NCI-H2227 (cell line): ENCODE data around the gene IGF1.

Experiments used
- DNase-seq: peaks from one replicate; lab custom pipeline; 2025; ENCODE audit not compliant: unreplicated experiment; lab: John Stamatoyannopoulos, UW

Gene IGF1

DNA sequence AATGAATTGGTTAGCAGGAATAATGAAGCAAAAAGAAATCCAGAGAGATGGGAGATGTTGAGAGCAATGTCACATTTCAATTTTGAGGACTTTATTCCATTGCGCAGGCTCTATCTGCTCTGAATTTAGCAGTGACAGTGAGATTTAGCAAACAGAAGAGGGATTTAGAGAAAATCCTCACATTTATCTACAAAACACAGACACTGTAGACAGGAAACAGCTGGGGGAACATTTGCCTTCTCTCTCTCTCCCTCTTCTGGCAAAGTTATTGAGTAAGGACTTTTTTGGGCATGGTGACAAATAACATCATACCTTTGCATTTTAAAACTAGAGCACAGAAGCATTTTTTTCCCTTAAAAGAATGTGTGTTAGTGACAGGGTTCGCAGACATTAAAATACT is at the start of gene IGF1:
Gene IGF1 (minus strand): TSS at position 158 of the 400 bp plus-strand sequence. CDS start 182 bp downstream, outside the sequence.
- no peak for DNase-seq

GRCh38 chr12:102528111-102528510 is 47.7 kb upstream of the IGF1 start:
- no peak for DNase-seq

- no peak for DNase-seq
Measured at GRCh38 chr12:102527171-102527720, 46.9 kb upstream of the IGF1 start.

DNA sequence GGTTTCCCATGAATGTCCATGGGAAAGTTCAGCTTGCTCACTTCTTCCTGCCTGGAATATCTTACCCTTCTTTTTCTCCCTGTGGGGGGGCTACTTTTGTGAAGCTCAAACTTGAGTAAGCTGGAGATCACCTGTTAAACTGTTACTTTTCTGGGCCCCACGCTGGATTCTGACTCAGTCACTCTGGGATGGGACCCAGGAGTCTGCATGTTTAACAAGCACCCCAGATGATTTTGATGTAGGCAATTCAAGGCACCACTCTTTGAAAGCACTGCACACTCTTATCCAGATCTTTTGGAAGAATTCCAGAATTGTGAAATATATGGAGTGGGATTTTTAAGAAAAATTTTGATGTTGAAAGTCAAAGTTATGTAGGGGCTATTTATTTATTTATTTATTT is 46.3 kb upstream of the IGF1 start:
- DNase-seq: no peak

- peak; percentile 74 for DNase-seq
Measured at GRCh38 chr12:102522768-102523167, 42.4 kb upstream of the IGF1 start.

- peak; percentile 23 for DNase-seq
Measured at GRCh38 chr12:102521662-102522277, 41.4 kb upstream of the IGF1 start.

DNA sequence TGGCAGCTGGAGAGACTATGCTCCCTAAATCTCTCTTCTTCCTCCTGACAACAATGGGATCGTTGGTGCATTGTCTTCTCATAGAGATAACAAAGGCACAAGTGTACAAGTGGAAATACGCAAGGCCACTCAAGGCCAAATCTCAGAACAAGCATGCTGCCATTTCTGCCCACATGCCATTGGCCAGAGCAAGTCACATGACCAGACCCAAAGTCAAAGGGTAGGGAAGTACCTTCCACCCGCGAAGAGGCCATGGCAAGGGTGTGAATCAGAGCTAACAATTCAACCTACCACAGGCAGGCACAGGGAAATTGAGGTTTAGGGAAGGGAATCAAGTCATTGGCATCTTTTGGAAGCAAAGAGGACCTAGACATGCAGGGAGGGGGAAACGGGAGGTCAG is 38.5 kb upstream of the IGF1 start:
- no peak for DNase-seq

GRCh38 chr12:102514696-102515095 is 34.3 kb upstream of the IGF1 start:
- no peak for DNase-seq

DNA sequence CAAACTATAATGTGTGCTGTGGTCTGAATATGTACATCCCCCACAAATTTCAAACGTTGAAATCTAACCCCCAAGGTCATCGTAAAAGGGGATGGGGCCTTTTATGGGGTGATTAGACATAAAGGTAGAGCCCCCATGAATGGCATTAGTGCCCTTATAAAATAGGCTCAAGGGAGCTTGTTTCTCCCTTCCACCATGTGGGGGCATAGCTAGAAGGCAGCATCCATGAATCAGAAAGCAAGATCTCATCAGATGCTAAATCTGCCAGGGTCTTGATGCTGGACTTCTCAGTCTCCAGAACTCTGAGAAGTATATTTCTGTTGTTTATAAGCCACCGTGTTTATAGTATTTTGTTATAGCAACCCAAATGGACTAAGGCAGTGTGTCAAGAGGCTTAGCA is 33.4 kb upstream of the IGF1 start:
- DNase-seq: no peak

DNA sequence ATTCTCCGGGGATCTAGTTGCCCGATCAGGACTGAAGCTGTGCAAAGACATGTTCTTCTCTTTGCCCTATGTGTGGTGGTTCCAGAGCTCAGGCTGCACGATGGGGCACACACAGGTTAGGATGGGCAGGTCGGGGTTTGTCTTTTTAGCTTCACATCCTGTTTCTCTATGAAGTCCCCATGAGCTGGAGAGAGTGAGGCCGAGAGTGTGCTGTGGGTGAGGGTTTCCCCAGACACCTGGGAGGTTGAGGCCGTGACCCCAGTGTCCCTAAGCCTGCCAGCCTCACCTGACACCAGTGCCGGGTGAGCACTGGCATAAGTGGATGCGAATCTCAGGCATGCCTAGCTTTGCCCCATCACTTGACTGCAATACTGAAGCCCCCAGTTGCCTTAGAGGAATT is 32.9 kb upstream of the IGF1 start:
- no peak for DNase-seq

DNA sequence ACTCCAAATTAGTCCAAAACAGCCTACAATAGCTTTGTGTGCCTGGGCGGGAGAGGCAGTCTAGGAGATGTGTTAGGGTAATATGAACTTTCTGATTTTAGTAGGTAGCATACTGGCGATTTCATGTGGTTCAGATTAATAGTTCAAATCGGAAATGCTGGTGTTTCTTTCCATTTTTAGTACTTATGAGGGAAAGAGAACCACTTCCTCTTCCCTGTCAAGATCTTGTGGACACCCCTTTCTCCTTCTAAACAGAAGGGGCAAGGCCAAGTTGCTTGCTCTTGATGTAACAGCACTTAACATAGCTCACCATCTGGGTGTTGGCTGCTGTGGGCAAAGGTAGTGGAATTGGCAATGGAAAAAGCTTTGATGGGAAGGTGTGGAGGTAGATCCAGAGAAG is 32.2 kb upstream of the IGF1 start:
- no peak for DNase-seq

DNA sequence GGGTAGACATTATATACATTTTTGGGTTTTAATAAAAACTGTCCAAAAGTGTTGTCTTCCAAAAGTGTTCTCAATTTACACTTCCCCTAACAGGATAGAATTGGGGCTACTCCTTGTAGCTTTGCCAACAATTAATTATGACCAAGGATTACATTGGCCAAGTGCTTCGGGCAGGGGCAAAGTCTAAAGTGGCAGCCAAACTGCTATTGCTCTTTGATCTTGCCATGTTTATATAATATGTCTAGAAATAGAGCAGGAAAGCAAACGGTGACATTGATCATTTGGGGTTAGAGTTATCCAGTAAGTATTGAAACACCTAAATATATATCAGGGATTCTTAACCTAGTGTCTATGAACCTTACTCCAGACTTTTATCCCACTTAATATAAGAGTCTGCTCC is 31.2 kb upstream of the IGF1 start:
- DNase-seq: no peak

DNA sequence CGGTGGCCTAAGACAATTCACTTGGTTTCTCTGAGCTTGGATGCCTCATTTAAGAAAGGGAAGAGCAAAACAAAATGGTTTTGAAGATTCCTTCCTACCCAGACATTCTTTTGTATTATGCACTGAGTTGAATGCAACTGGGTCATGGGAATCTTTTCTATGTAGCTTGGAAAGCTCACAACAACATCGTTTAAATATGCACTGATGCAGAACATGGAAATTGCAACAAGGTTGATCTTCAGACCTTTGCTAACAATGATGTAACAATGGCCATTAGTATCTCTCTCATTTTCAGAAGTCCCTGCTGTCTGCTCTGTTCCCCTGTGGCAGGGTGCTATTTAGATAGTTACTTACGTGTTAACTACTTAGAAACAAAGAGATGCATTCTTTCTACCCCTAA is 30.1 kb upstream of the IGF1 start:
- DNase-seq: no peak

DNA sequence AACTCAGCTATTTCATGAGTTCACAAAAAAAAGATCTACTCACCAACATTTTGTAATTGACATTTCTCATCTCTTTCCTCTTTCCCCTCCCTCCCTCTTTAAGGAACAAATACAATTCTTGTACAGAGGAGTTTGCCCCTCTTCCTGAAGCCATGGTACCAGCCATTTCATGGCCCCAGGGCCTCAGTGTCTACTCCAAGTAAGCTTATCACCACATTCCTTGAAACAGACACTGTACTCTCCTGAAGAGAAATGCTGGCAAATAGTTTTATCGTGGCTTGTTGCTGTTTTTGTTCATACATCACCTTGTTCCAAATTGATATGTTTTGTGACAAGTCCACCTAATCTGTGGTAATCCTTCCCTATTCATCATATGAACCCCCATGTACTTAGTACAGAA is 29.7 kb upstream of the IGF1 start:
- no peak for DNase-seq

GRCh38 chr12:102509123-102509626 is 28.8 kb upstream of the IGF1 start:
- DNase-seq: no peak

- no peak for DNase-seq
Measured at GRCh38 chr12:102508052-102508451, 27.7 kb upstream of the IGF1 start.

DNA sequence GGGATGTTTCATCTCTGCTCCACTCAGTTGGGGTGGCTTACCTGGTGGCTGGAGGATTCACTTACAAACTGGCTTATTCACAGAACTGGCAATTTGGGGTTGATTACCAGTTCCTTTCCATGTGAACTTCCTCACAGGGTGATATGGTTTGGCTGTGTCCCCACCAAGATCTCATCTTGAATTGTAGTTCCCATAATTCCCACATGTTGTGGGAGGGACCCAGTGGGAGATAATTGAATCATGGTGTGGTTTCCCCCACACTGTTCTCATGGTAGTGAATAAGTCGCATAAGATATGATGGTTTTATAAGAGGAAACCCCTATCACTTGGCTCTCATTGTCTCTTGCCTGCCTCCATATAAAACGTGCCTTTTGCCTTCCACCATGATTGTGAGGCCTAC is 26.9 kb upstream of the IGF1 start:
- no peak for DNase-seq

GRCh38 chr12:102504871-102505270 is 24.5 kb upstream of the IGF1 start:
- DNase-seq: no peak

DNA sequence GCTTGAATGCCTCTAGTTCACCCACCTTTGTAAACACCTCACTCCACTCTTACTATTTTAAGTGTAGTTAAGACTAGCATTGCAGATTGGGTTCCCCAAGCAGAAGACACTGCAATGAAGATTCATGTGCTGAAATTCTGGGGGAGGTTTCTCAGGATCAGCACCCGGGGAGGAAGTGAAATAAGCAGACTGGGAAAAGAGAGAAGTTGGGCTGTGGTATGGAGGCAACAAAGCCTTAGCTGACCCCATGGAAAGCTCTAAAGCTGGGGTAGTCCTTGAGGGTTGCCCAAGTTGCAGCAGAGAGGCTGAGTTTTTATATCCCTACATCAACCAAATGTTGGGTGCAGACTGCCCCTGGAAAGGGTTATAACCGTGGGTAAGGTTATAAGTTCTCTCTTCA is 23.9 kb upstream of the IGF1 start:
- no peak for DNase-seq

DNA sequence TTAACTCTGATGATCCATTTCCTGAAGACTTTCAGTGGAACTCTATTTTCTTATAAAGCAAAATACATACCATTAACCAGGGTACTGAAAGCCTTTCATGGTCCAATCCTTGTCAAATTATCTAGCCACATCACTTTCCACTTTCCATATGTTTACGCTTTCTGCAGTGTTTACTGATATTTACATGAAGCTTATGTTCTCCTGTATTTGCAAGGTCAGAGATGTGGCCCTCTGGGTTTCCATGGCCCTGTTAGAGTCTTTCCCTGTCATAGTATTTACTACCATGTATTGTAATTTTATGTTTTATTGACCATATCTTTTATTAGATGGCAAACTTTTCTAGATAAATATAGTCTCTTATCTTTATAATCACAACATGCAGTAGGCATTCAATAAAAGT is 23.5 kb upstream of the IGF1 start:
- no peak for DNase-seq

DNA sequence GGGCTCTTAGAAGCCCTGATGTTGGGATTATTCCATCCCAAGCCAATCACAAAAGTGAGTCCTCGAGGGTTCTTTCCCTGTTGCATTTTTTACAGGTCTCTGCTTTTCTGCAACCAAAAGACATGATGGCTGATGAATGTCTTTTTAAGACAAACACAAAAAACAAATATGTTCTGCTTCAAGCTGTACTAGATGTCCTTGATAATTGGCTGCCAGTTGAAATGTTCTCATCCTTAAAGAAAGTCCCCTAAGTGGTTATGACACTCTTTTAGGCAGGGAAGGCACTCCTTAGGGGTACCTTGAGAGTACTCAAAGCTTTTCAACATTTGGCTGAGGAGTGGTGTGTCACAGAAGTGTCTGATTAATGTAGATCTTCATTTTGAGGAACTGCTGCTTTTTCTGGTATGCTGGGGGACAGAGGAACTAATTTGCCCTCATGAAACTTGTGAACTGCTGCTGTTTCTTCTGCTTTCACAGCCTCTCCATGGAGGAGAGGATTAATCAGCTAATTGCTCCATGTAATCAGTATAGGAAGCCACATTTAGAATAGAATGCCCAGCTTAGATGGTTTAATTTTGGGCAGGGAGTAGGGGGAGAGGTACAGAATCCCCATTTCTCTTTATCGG is 22.8 kb upstream of the IGF1 start:
- no peak for DNase-seq

GRCh38 chr12:102501773-102502172 is 21.4 kb upstream of the IGF1 start:
- peak; percentile 38 for DNase-seq

DNA sequence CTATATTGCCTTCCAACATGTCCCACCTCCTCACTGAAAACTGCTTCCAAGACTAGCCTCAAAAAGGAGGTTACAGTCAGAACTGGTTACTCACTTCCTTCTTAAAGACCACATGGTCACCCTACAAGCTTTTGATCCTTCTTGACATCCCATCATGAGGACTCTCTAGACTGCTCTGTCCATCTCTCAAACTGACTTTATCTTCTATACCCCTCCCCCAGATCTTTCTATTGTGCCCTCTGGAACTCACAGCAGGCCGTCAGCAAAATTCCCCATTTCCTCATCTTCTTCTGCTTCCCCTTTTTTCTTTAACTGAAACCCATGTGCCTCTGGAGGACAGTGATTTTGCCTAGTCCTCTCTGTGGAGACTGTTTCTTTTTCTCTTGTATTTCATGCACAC is 18.1 kb upstream of the IGF1 start:
- no peak for DNase-seq
